B cell (primary cell): ENCODE measurements around the gene ATG4A.

ENCODE experiments used
- EZH2 ChIP-seq: IDR thresholded peaks from 2 replicates; pipeline ENCODE4 v1.6.1; 2012; ENCODE audit warnings: borderline replicate concordance, low read depth, mild to moderate bottlenecking, moderate library complexity, low read length; ENCODE audit not compliant: insufficient read depth, poor library complexity, severe bottlenecking
- TF ChIP-seq, protein P1 (sequence below): fragments of 200-600 bp; IDR thresholded peaks from one replicate; pipeline ENCODE4 v1.8.0; 2022; ENCODE audit warnings: antibody characterized with exemption, mild to moderate bottlenecking

GRCh38 chrX:108156934-108157466, 65.4 kb downstream of the ATG4A start:
- TF ChIP-seq EZH2: no peak
- TF ChIP-seq, protein P1, sequence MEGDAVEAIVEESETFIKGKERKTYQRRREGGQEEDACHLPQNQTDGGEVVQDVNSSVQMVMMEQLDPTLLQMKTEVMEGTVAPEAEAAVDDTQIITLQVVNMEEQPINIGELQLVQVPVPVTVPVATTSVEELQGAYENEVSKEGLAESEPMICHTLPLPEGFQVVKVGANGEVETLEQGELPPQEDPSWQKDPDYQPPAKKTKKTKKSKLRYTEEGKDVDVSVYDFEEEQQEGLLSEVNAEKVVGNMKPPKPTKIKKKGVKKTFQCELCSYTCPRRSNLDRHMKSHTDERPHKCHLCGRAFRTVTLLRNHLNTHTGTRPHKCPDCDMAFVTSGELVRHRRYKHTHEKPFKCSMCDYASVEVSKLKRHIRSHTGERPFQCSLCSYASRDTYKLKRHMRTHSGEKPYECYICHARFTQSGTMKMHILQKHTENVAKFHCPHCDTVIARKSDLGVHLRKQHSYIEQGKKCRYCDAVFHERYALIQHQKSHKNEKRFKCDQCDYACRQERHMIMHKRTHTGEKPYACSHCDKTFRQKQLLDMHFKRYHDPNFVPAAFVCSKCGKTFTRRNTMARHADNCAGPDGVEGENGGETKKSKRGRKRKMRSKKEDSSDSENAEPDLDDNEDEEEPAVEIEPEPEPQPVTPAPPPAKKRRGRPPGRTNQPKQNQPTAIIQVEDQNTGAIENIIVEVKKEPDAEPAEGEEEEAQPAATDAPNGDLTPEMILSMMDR: no peak
